Heart left ventricle (tissue), 16 donors: ENCODE results near the gene PPP2R3C. TPM values are rescaled to one million over a fixed set of nuclear protein-coding genes. Genes with fewer than 3 reads are reported as not detected.

Experiments
- ATAC-seq, 4 donors: fragments of 200-7000 bp; cut with Tn5 transposase; one replicate each; pipeline ENCODE4 v1.9.1; 2020 to 2022; ENCODE audit warnings: moderate library complexity in 4 of 4, mild to moderate bottlenecking in 3 of 4, moderate number of reproducible peaks in 1 of 4
- DNase-seq, 5 donors: peaks; one replicate each; pipeline ENCODE4 v3.0.0-alpha.2; 2020
- H3K27ac ChIP-seq, 12 donors: fragments of 200-600 bp; sonication (generic) in 4 of 12; one replicate each; pipeline versions ENCODE4 v1.5.0 to v1.8.0; 2016 to 2022; ENCODE audit warnings: mild to moderate bottlenecking in 2 of 12
- H3K27me3 ChIP-seq, 9 donors: fragments of 200-600 bp; sonication (generic) in 2 of 9; one replicate each; pipeline versions ENCODE4 v1.5.1 to v1.8.0; 2016 to 2022; ENCODE audit warnings: mild to moderate bottlenecking in 3 of 9
- H3K36me3 ChIP-seq, 9 donors: fragments of 200-600 bp; sonication (generic) in 2 of 9; one replicate each; pipeline versions ENCODE4 v1.5.0 to v1.8.0; 2018 to 2022; ENCODE audit warnings: mild to moderate bottlenecking in 2 of 9
- H3K4me1 ChIP-seq, 12 donors: fragments of 200-600 bp; sonication (generic) in 4 of 12; one replicate each; pipeline versions ENCODE4 v1.5.0 to v1.8.0; 2016 to 2022; ENCODE audit warnings: mild to moderate bottlenecking in 3 of 12
- H3K4me3 ChIP-seq, 12 donors: fragments of 200-600 bp; sonication (generic) in 4 of 12; one replicate each; pipeline versions ENCODE4 v1.5.0 to v1.8.0; 2017 to 2022; ENCODE audit warnings: mild to moderate bottlenecking in 9 of 12, moderate library complexity in 4 of 12
- H3K9me3 ChIP-seq, 12 donors: fragments of 200-600 bp; sonication (generic) in 4 of 12; one replicate each; pipeline versions ENCODE4 v1.5.0 to v1.8.0; 2016 to 2022; ENCODE audit warnings: mild to moderate bottlenecking in 1 of 12
- POLR2A ChIP-seq, 2 donors: fragments of 450-650 bp; IDR thresholded peaks; one replicate each; pipeline ENCODE4 v1.6.1; 2017; ENCODE audit warnings: antibody characterized with exemption in 2 of 2, mild to moderate bottlenecking in 2 of 2, moderate library complexity in 2 of 2
- WGBS, 4 donors: extraction: QIAGEN DNeasy Blood & Tissue Kit in 2 of 4; methylation state at CpG; one replicate each; pipeline versions ENCODE4 v1.1.5 to v1.1.7; 2013 to 2018; 5-methylcytosine and 5-hydroxymethylcytosine counted together
- intact Hi-C, 10 donors: fragments of 100-400 bp; cut with DNase I; formaldehyde crosslinking; loops; one replicate each; pipeline versions ENCODE4 v1.11.1 to v1.14.2; 2022
- polyA plus RNA-seq, 2 donors: library from polyadenylated mRNA; stranded (reverse); fragments of 200-250 nt; gene quantifications; one replicate each; pipeline ENCODE4 v1.2.3, GENCODE V29; 2013
- total RNA-seq, 9 donors: library from RNA; depleted of rRNA in 2 of 9; stranded (reverse); fragments of >200 nt in 2 of 9; fragmentation: NEBNext Ultra II Directional in 3 of 9; extraction: Animal tissue kit (Norgen Biotek cat#: 25700) in 3 of 9; gene quantifications; one replicate each; pipeline versions ENCODE4 v1.1.0 to v1.2.4, GENCODE V29; 2016 to 2023
- TF ChIP-seq, protein P1 (sequence below), 12 donors: fragments of 200-600 bp; sonication (generic) in 4 of 12; IDR thresholded peaks; one replicate each; pipeline versions ENCODE4 v1.5.0 to v1.8.0; 2018 to 2022; ENCODE audit warnings: antibody characterized with exemption in 12 of 12, mild to moderate bottlenecking in 5 of 12
- donor health status: ischemic (EF 13 %, LVEDD 7.1; RV severe dilation, severe dysfunction).
- donor health status: healthy with polysubstance abuse.
- donor health status: DM: no; HTN: yes; CAD: no.
- donor health status: DM: no; HTN: no; CAD: no.
- donor health status: ischemic (EF 25% LVEDD 6.9; RV normal size, moderate dysfunction).
- donor health status: ischemic (EF 25% LVEDD 5.7; RV mildly dilated, moderate dysfunction).
- donor health status: healthy.
- donor health status: DM: yes; HTN: yes; CAD: no.
- donor health status: ischemic (EF 35%, LVEDD 5.7; RV mildly dilated, moderate dysfunction).
- donor health status: nonischemic (EF 11% LVEDD 7.7; RV severe dilation, severe dysfunction).
- donor health status: DM: yes; HTN: yes; CAD: no.
- donor health status: PGD.
- donor health status: ischemic (EF 29% LVEDD 5.4; RV normal size, mild dysfunction).
- donor health status: nonischemic (EF 23%, LVEDD 6.1; RV moderate dilation, normal function).

Gene PPP2R3C
- total and polyA plus RNA-seq, 11 donors: 15.2 to 37.3 (median 28.5) TPM

DNA sequence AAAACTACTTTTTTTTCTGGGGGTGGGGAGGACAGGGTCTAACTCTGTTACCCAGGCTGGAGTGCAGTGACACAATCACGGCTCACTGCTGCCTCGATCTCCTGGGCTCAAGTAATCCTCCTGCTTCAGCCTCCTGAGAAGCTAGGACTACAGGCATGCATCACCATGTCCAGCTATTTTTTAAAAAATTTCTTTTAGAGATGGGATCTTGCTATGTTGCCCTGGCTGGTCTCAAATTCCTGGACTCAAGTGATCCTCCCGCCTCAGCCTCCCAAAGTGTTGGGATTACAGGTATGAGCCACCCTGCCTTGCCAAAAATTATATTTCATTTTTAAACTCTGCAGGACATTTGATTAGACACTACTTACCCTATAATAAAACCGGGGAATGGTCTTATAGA lies 5.5 kb downstream of the PPP2R3C start:
- H3K27ac ChIP-seq: no peak overlapping the region
- DNase-seq (no peak), ATAC-seq (no peak)
- H3K9me3 ChIP-seq: peaks cover 0 to 10% (median 0%) of the 10 kb centered on the region in 12 donors
- H3K4me3 ChIP-seq: no peak overlapping the region
- peaks cover 0 to 83% (median 63%) of the 10 kb centered on the region in 9 donors for H3K36me3 ChIP-seq
- intact Hi-C loops: no loop called here
- no peaks in the 10 kb centered on the region for H3K27me3 ChIP-seq
- WGBS, 4 donors: 91 to 98% (median 96%) methylated on average over 4 of the region's 4 CpGs
- TF ChIP-seq, protein P1, sequence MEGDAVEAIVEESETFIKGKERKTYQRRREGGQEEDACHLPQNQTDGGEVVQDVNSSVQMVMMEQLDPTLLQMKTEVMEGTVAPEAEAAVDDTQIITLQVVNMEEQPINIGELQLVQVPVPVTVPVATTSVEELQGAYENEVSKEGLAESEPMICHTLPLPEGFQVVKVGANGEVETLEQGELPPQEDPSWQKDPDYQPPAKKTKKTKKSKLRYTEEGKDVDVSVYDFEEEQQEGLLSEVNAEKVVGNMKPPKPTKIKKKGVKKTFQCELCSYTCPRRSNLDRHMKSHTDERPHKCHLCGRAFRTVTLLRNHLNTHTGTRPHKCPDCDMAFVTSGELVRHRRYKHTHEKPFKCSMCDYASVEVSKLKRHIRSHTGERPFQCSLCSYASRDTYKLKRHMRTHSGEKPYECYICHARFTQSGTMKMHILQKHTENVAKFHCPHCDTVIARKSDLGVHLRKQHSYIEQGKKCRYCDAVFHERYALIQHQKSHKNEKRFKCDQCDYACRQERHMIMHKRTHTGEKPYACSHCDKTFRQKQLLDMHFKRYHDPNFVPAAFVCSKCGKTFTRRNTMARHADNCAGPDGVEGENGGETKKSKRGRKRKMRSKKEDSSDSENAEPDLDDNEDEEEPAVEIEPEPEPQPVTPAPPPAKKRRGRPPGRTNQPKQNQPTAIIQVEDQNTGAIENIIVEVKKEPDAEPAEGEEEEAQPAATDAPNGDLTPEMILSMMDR (IDR thresholded peaks at IDR 0.05): no peak
- TF ChIP-seq POLR2A (IDR thresholded peaks at IDR 0.05): no peak
- peaks cover 0 to 30% (median 8%) of the 10 kb centered on the region in 12 donors for H3K4me1 ChIP-seq

DNA sequence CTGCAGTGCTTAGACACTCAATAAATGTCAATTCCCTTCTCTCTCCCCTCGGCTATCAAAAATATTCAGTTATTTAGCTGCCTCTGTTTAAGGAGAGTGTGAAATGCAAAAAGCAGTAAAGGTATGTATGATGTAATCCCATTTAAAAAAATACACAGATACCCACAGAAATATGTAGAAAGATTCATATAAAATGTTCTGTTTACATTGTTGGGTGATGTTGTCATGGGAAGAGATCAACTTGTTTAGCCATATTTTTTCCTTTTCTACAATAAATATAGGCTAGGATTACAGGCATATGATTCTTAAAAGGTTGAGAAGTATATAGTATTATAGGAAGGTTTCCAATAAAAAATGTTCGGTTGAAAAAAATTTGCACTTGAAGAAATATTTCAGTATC lies 7.8 kb downstream of the PPP2R3C start:
- Histone ChIP-seq H3K9me3 (peaks cover 0 to 10% (median 0%) of the 10 kb centered on the region in 12 donors), H3K4me1 (peaks cover 0 to 9% (median 0%) of the 10 kb centered on the region in 12 donors), H3K4me3 (no peak overlapping the region), H3K27ac (no peak overlapping the region), H3K27me3 (no peaks in the 10 kb centered on the region), H3K36me3 (peaks cover 0 to 91% (median 75%) of the 10 kb centered on the region in 9 donors)
- DNase-seq: no peak
- 73 to 95% (median 90%) methylated on average over 2 of the region's 2 CpGs for WGBS, 4 donors
- intact Hi-C loops: no loop called here
- TF ChIP-seq POLR2A (IDR thresholded peaks at IDR 0.05): no peak
- TF ChIP-seq, protein P1 (IDR thresholded peaks at IDR 0.05): no peak
- no peak for ATAC-seq

- Histone ChIP-seq H3K27me3 (no peaks in the 10 kb centered on the region), H3K4me3 (no peak overlapping the region), H3K36me3 (peaks cover 0 to 93% (median 81%) of the 10 kb centered on the region in 9 donors), H3K9me3 (peaks cover 0 to 10% (median 0%) of the 10 kb centered on the region in 12 donors), H3K27ac (no peak overlapping the region), H3K4me1 (peaks cover 0 to 9% (median 0%) of the 10 kb centered on the region in 12 donors)
- 91 to 96% (median 95%) methylated on average over 4 of the region's 4 CpGs for WGBS, 4 donors
- no peak for DNase-seq
- ATAC-seq: no peak
- intact Hi-C loops: no loop called here
- TF ChIP-seq, protein P1 (IDR thresholded peaks at IDR 0.05): no peak
- no peak for TF ChIP-seq POLR2A (IDR thresholded peaks at IDR 0.05)
These were observed 8.4 kb downstream of the PPP2R3C start for GRCh38 chr14:35113308-35113950.

GRCh38 chr14:35112641-35113040 lies 9.1 kb downstream of the PPP2R3C start:
- Histone ChIP-seq H3K4me1 (peaks cover 0 to under 1% (median 0%) of the 10 kb centered on the region in 12 donors), H3K27ac (no peak overlapping the region), H3K4me3 (no peak overlapping the region), H3K9me3 (peaks cover 0 to 10% (median 0%) of the 10 kb centered on the region in 12 donors), H3K27me3 (no peaks in the 10 kb centered on the region), H3K36me3 (peaks cover 0 to 98% (median 89%) of the 10 kb centered on the region in 9 donors)
- ATAC-seq (no peak), DNase-seq (no peak)
- intact Hi-C loops: no loop called here
- TF ChIP-seq POLR2A (IDR thresholded peaks at IDR 0.05): no peak
- TF ChIP-seq, protein P1 (IDR thresholded peaks at IDR 0.05): no peak
- 63 to 89% (median 78%) methylated on average over 2 of the region's 2 CpGs for WGBS, 4 donors
